Measurements from ENCODE around the gene RBFOX1.

DNA sequence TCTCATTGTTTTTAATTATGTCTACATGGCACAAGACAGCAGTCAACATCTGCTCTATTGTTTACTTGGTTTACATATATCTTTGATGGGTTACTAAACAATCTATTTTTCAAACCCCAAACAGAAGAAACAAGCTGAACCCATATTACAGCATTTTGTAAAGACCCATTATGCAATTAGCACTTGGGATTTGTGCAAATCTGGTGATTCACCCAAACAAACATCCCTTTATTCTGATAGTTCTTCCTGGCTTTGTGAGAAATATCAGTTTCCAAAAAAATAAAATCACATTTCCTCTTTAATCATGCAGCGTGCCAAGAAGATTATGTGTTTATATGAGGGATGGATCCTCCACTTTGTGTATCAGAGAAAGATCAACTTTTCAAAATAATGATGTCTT lies 16.8 kb upstream of the RBFOX1 start:
- TF ChIP-seq, protein P1, sequence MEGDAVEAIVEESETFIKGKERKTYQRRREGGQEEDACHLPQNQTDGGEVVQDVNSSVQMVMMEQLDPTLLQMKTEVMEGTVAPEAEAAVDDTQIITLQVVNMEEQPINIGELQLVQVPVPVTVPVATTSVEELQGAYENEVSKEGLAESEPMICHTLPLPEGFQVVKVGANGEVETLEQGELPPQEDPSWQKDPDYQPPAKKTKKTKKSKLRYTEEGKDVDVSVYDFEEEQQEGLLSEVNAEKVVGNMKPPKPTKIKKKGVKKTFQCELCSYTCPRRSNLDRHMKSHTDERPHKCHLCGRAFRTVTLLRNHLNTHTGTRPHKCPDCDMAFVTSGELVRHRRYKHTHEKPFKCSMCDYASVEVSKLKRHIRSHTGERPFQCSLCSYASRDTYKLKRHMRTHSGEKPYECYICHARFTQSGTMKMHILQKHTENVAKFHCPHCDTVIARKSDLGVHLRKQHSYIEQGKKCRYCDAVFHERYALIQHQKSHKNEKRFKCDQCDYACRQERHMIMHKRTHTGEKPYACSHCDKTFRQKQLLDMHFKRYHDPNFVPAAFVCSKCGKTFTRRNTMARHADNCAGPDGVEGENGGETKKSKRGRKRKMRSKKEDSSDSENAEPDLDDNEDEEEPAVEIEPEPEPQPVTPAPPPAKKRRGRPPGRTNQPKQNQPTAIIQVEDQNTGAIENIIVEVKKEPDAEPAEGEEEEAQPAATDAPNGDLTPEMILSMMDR (IDR thresholded peaks at IDR 0.05) = no peak
- no peak for TF ChIP-seq ZFX (IDR thresholded peaks at IDR 0.05; ENCODE audit: borderline replicate concordance)
